HG03460 (cell line): Measurements from ENCODE around the gene DERA.
"Not testable (repeated sequence)": the region's sequence is repeated elsewhere in the genome, so short reads cannot be mapped to it uniquely, and the experiment has no call there.

ENCODE experiments used
- ATAC-seq: cut with Tn5 transposase; IDR thresholded peaks from one replicate; pipeline ENCODE4 v1.9.1; 2021; ENCODE audit not compliant: unreplicated experiment

Gene DERA

GRCh38 chr12:15956413-15957185 is 45.5 kb downstream of the DERA start:
- ATAC-seq, result no peak

- ATAC-seq, result no peak
Measured at GRCh38 chr12:15962760-15963159, 51.6 kb downstream of the DERA start.

GRCh38 chr12:15963271-15963670 is 52.1 kb downstream of the DERA start:
- no peak for ATAC-seq

GRCh38 chr12:15966426-15966825 is 55.3 kb downstream of the DERA start:
- ATAC-seq, result no peak

- not testable (repeated sequence) for ATAC-seq
Measured at GRCh38 chr12:15967053-15967452, 55.9 kb downstream of the DERA start.

- ATAC-seq, result no peak
Measured at GRCh38 chr12:15971211-15971610, 60.1 kb downstream of the DERA start.

GRCh38 chr12:15972894-15973293 is 61.8 kb downstream of the DERA start:
- no peak for ATAC-seq

GRCh38 chr12:15977999-15978951 is 67.1 kb downstream of the DERA start:
- no peak for ATAC-seq

- no peak for ATAC-seq
Measured at GRCh38 chr12:15979096-15980092, 68.3 kb downstream of the DERA start.

- ATAC-seq, result no peak
Measured at GRCh38 chr12:15982071-15982470, 70.9 kb downstream of the DERA start.

- ATAC-seq, result no peak
Measured at GRCh38 chr12:15982471-15982870, 71.3 kb downstream of the DERA start.

GRCh38 chr12:15982921-15983320 is 71.8 kb downstream of the DERA start:
- no peak for ATAC-seq

GRCh38 chr12:15984097-15984800 is 73.1 kb downstream of the DERA start:
- ATAC-seq, result no peak

- no peak for ATAC-seq
Measured at GRCh38 chr12:15984963-15985362, 73.8 kb downstream of the DERA start.

GRCh38 chr12:15987696-15988095 is 76.6 kb downstream of the DERA start:
- no peak for ATAC-seq

GRCh38 chr12:15988983-15989755 is 78.0 kb downstream of the DERA start:
- ATAC-seq, result no peak

GRCh38 chr12:15995801-15996200 is 84.7 kb downstream of the DERA start:
- ATAC-seq, result no peak

GRCh38 chr12:15996254-15996653 is 85.1 kb downstream of the DERA start:
- no peak for ATAC-seq

GRCh38 chr12:15996948-15997347 is 85.8 kb downstream of the DERA start:
- no peak for ATAC-seq
